ENCODE measurements around the gene ADORA1. TPM values are rescaled to one million over a fixed set of nuclear protein-coding genes. Genes with fewer than 3 reads are reported as not detected.

Gene ADORA1
- total RNA-seq, 4 donors from 2014 or later: 1.5 TPM; not detected in 3

DNA sequence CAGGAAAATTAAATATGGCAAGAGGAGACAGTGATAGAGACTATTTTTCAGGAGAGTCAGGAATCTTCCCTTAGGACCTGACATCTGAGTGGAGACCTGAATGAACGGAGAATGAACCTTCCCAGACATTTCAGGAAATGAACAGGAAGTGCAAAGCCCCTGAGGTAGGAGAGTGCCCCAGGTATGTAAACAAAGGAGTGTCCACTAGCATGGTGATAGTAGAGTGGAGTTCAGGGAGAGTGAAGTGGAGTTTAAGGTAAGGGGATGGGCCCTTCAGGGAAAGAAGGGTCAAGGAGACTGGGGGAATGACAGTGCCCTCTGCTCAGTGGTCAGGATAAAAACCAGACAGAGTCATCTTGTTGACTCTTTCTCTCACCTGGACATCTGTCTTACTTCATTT is 28.8 kb downstream of the ADORA1 start:
- Histone ChIP-seq H3K9me3 (peaks cover 0 to 2% (median 0%) of the 10 kb centered on the region in 4 donors), H3K27me3 (no peaks in the 10 kb centered on the region), H3K4me3 (no peak overlapping the region), H3K36me3 (no peaks in the 10 kb centered on the region), H3K27ac (no peak overlapping the region), H3K4me1 (no peaks in the 10 kb centered on the region)
- no peak for TF ChIP-seq CTCF (IDR thresholded peaks at IDR 0.05)
- TF ChIP-seq POLR2A (IDR thresholded peaks at IDR 0.05): no peak
- no peak for DNase-seq

GRCh38 chr1:203158423-203158822 is 30.9 kb downstream of the ADORA1 start:
- no peak overlapping the region for H3K27ac ChIP-seq
- H3K9me3 ChIP-seq: peaks cover 0 to 2% (median 0%) of the 10 kb centered on the region in 4 donors
- H3K4me3 ChIP-seq: no peak overlapping the region
- no peaks in the 10 kb centered on the region for H3K36me3 ChIP-seq
- H3K27me3 ChIP-seq: no peaks in the 10 kb centered on the region
- no peaks in the 10 kb centered on the region for H3K4me1 ChIP-seq
- DNase-seq: no peak
- no peak for TF ChIP-seq POLR2A (IDR thresholded peaks at IDR 0.05)
- no peak for TF ChIP-seq CTCF (IDR thresholded peaks at IDR 0.05)

GRCh38 chr1:203158960-203159665 is 31.6 kb downstream of the ADORA1 start:
- TF ChIP-seq CTCF (IDR thresholded peaks at IDR 0.05): no peak
- no peak for TF ChIP-seq POLR2A (IDR thresholded peaks at IDR 0.05)
- no peak overlapping the region for H3K27ac ChIP-seq
- H3K4me1 ChIP-seq: no peaks in the 10 kb centered on the region
- no peaks in the 10 kb centered on the region for H3K36me3 ChIP-seq
- no peak for DNase-seq
- peaks cover 0 to 2% (median 0%) of the 10 kb centered on the region in 4 donors for H3K9me3 ChIP-seq
- H3K27me3 ChIP-seq: no peaks in the 10 kb centered on the region
- no peak overlapping the region for H3K4me3 ChIP-seq

- TF ChIP-seq POLR2A (IDR thresholded peaks at IDR 0.05): no peak
- H3K36me3 ChIP-seq: no peaks in the 10 kb centered on the region
- peaks cover 0 to 2% (median 0%) of the 10 kb centered on the region in 4 donors for H3K9me3 ChIP-seq
- H3K27ac ChIP-seq: no peak overlapping the region
- H3K4me3 ChIP-seq: no peak overlapping the region
- no peaks in the 10 kb centered on the region for H3K4me1 ChIP-seq
- no peak for DNase-seq
- no peaks in the 10 kb centered on the region for H3K27me3 ChIP-seq
Measured at GRCh38 chr1:203159844-203160243, 32.3 kb downstream of the ADORA1 start.

DNA sequence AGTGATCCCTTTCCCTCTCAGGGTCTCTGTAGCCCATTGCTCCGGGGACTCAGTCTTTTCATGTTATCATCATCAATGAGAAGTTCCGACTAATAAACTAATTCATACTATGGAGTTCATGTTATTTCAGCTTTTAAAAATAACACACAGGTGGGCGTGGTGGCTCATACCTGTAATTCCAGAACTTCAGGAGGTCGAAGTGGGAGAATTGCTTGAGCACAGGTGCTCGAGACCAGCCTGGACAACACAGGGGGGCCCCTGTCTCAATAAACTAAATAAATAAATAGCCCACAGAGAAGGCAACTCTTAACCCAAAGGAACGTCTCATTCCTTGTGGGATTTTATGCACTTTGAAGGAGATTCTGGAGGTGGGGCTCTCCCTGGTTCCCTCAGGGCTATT is 33.6 kb downstream of the ADORA1 start:
- peaks cover 0 to 2% (median 0%) of the 10 kb centered on the region in 4 donors for H3K9me3 ChIP-seq
- no peaks in the 10 kb centered on the region for H3K27me3 ChIP-seq
- no peak overlapping the region for H3K27ac ChIP-seq
- TF ChIP-seq CTCF (IDR thresholded peaks at IDR 0.05): no peak
- no peak for TF ChIP-seq POLR2A (IDR thresholded peaks at IDR 0.05)
- DNase-seq: no peak
- no peaks in the 10 kb centered on the region for H3K36me3 ChIP-seq
- H3K4me1 ChIP-seq: no peaks in the 10 kb centered on the region
- H3K4me3 ChIP-seq: no peak overlapping the region

GRCh38 chr1:203161703-203162102 is 34.2 kb downstream of the ADORA1 start:
- no peak overlapping the region for H3K4me3 ChIP-seq
- no peaks in the 10 kb centered on the region for H3K36me3 ChIP-seq
- no peak overlapping the region for H3K27ac ChIP-seq
- DNase-seq: no peak
- H3K4me1 ChIP-seq: no peaks in the 10 kb centered on the region
- TF ChIP-seq POLR2A (IDR thresholded peaks at IDR 0.05) (no peak), CTCF (IDR thresholded peaks at IDR 0.05) (no peak)
- peaks cover 0 to 2% (median 0%) of the 10 kb centered on the region in 4 donors for H3K9me3 ChIP-seq
- no peaks in the 10 kb centered on the region for H3K27me3 ChIP-seq

Data from Peyer's patch (tissue), 4 donors.